ENCODE data around the gene SYNM.
A peak's percentile ranks its signal among the peaks of the same experiment; 100 is the strongest.
"Not testable (repeated sequence)": the region's sequence is repeated elsewhere in the genome, so short reads cannot be mapped to it uniquely, and the experiment has no call there.

Gene SYNM

DNA sequence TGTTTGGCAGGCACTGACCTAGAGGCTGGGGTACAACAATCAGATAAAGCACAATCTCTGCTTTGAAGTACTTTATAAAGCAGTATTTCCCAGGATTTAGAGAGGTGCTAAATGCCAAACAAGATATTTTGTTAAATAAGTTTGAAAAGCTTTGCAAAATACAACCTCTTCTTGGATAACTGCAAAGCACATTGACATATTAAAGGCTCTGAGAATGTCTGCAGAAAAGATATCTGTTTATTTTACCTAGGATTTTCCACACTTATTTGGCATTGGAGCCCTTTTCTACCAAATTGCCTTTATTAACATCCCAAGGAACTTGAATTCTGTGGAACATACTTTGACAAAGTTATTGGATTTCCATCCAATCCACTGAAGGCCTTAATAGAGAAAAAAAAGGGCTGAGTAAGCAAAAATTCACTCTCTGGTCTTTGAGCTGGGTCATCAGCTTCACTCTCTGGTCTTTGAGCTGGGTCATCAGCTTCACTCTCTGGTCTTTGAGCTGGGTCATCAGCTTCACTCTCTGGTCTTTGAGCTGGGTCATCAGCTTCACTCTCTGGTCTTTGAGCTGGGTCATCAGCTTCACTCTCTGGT is 29.7 kb upstream of the SYNM start:
- H3K27me3 Mint-ChIP-seq (ENCODE audit: low read depth) = peaks cover 21% of the 10 kb centered on the region
- H3K27ac Mint-ChIP-seq; H3K36me3 Mint-ChIP-seq (ENCODE audit: low read depth); H3K9me3 Mint-ChIP-seq; H3K4me1 Mint-ChIP-seq (ENCODE audit: low read depth); H3K4me3 Mint-ChIP-seq: not testable (repeated sequence)

DNA sequence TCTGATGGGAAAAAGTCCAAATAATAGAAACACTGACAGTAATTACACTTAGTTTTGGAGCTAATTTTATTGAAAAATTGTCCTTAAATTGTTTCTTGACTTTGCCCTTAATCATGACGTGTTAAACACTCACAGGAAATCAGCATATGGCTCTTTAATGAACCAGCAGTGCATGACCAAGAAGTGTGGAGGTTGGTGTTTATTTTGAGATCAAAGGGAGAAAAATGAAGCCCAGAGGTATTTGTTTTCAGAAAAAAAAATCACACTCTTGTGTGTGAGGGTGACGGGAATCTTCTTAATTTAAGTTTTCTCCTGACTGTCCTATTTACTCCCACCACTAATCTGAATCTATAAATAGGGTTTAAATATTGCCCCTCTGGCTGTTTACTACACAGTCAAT is 28.8 kb upstream of the SYNM start:
- Mint-ChIP-seq H3K4me1 (ENCODE audit: low read depth) (peaks cover 5% of the 10 kb centered on the region), H3K4me3 (no peak overlapping the region), H3K27ac (no peak overlapping the region), H3K36me3 (ENCODE audit: low read depth) (no peaks in the 10 kb centered on the region), H3K27me3 (ENCODE audit: low read depth) (peaks cover 25% of the 10 kb centered on the region), H3K9me3 (no peaks in the 10 kb centered on the region)

DNA sequence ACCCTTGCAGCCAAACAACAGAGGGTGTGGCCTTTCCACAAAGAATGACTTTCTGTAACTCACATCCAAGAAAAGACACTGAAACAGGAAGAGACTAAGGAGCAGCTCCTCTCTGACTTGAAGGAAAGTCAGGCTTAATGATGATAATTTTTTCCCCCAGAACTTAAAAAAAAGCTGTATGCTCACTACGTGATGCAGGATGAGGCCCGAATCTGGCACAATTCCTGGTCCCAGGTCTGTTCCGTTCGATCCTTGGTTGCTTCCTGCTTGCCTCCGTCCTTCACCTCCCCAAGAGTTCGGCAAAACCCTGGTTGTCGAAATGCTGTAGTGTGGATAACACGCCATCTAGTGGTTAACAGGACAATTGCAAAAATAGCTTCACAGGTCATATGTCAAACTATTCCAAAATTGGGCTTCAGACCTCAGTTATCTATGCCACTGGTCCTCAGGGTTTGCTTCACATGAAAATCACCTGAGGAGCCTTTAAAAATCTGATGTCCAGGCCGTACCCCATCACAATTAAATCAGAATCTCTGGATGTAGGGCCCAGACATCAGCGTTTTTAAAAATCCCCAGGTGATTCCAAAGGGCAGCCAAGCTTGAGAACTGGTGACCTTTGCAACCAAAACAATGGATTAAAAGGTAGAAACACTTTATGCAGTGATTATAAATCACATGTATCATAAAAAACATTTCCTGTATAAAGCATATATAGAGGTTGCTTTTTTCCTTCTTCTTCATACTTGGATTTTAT is 28.1 kb upstream of the SYNM start:
- peak overlapping the region; percentile 73 for H3K27ac Mint-ChIP-seq

GRCh38 chr15:99082798-99083197 is 22.1 kb upstream of the SYNM start:
- Mint-ChIP-seq H3K4me1 (ENCODE audit: low read depth) (no peaks in the 10 kb centered on the region), H3K36me3 (ENCODE audit: low read depth) (no peaks in the 10 kb centered on the region), H3K27ac (no peak overlapping the region), H3K27me3 (ENCODE audit: low read depth) (peaks cover 46% of the 10 kb centered on the region), H3K4me3 (no peak overlapping the region), H3K9me3 (no peaks in the 10 kb centered on the region)

More for the DNA sequence above, 28.1 kb upstream of the SYNM start:
- Mint-ChIP-seq H3K36me3 (ENCODE audit: low read depth) (no peaks in the 10 kb centered on the region), H3K4me3 (peak overlapping the region; percentile 88), H3K27me3 (ENCODE audit: low read depth) (peaks cover 30% of the 10 kb centered on the region), H3K4me1 (ENCODE audit: low read depth) (peaks cover 5% of the 10 kb centered on the region), H3K9me3 (no peaks in the 10 kb centered on the region)

DNA sequence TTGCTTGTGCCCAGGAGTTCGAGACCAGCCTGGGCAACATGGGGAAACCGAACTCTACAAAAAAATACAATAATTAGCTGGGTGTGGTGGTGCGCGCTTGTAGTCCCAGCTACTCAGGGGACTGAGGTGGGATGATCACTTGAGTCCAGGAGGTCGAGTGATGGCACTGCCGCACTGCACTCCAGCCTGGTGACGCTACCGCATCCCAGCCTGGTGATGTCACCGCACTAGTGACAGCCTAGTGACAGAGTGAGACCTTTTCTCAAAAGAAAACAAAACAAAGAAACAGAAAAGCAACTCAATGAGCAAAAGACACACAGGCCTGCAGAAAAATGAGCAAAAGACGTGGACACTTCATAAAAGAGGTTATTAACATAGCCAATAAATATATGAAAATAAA is 19.9 kb upstream of the SYNM start:
- H3K27ac Mint-ChIP-seq = no peak overlapping the region
- peaks cover 34% of the 10 kb centered on the region for H3K27me3 Mint-ChIP-seq (ENCODE audit: low read depth)
- H3K4me3 Mint-ChIP-seq = no peak overlapping the region
- no peaks in the 10 kb centered on the region for H3K36me3 Mint-ChIP-seq (ENCODE audit: low read depth)
- peaks cover 2% of the 10 kb centered on the region for H3K4me1 Mint-ChIP-seq (ENCODE audit: low read depth)
- no peaks in the 10 kb centered on the region for H3K9me3 Mint-ChIP-seq

- H3K27me3 Mint-ChIP-seq (ENCODE audit: low read depth) = peaks cover 38% of the 10 kb centered on the region
- H3K27ac Mint-ChIP-seq = no peak overlapping the region
- no peaks in the 10 kb centered on the region for H3K36me3 Mint-ChIP-seq (ENCODE audit: low read depth)
- H3K9me3 Mint-ChIP-seq = no peaks in the 10 kb centered on the region
- H3K4me1 Mint-ChIP-seq (ENCODE audit: low read depth) = peaks cover 6% of the 10 kb centered on the region
- H3K4me3 Mint-ChIP-seq = no peak overlapping the region
Measured at GRCh38 chr15:99085413-99086326, 19.2 kb upstream of the SYNM start.

GRCh38 chr15:99086327-99086667 is 18.6 kb upstream of the SYNM start:
- Mint-ChIP-seq H3K9me3 (no peaks in the 10 kb centered on the region), H3K4me1 (ENCODE audit: low read depth) (peaks cover 6% of the 10 kb centered on the region), H3K27me3 (ENCODE audit: low read depth) (peaks cover 32% of the 10 kb centered on the region), H3K4me3 (no peak overlapping the region), H3K36me3 (ENCODE audit: low read depth) (no peaks in the 10 kb centered on the region), H3K27ac (no peak overlapping the region)

GRCh38 chr15:99087405-99087943 is 17.4 kb upstream of the SYNM start:
- H3K36me3 Mint-ChIP-seq (ENCODE audit: low read depth) = no peaks in the 10 kb centered on the region
- no peaks in the 10 kb centered on the region for H3K9me3 Mint-ChIP-seq
- no peak overlapping the region for H3K4me3 Mint-ChIP-seq
- peaks cover 6% of the 10 kb centered on the region for H3K4me1 Mint-ChIP-seq (ENCODE audit: low read depth)
- H3K27me3 Mint-ChIP-seq (ENCODE audit: low read depth) = peaks cover 21% of the 10 kb centered on the region
- no peak overlapping the region for H3K27ac Mint-ChIP-seq

DNA sequence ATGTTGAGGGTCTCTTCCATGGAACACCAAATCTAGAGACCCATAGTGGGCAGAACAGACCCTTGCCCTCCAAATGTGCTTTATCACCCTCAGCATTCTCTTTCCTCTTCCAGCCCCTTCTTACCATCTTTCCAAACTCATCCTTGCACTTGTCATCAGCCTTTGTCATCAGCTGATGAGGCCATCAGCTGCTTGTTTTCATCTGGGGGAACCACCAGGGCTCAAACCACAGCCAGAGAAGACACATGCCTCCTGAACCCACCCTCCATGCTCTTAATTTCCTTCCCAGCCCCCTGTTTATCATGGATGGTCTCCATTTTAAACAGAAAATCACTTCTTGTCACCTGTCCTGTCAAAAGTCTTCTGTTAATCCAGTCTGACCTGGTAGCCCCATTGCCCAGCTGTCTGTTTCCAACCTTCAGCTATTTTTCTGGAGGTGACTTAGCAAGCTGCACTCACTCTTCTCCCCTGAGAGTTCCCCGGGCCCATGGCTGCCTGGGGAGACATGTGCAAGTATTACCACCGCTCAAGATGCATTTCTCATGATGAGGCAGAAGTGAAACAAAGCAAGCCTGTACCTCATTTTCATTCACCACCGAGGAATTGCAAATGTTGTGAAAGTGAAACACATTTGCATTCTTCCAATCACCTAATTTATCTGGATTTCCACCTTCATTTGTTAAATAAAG is 14.7 kb upstream of the SYNM start:
- H3K9me3 Mint-ChIP-seq = no peaks in the 10 kb centered on the region
- peaks cover 6% of the 10 kb centered on the region for H3K4me1 Mint-ChIP-seq (ENCODE audit: low read depth)
- peak overlapping the region; percentile 39 for H3K27ac Mint-ChIP-seq
- peaks cover 11% of the 10 kb centered on the region for H3K27me3 Mint-ChIP-seq (ENCODE audit: low read depth)
- H3K4me3 Mint-ChIP-seq = no peak overlapping the region
- H3K36me3 Mint-ChIP-seq (ENCODE audit: low read depth) = no peaks in the 10 kb centered on the region

- H3K4me1 Mint-ChIP-seq (ENCODE audit: low read depth) = peaks cover 6% of the 10 kb centered on the region
- H3K36me3 Mint-ChIP-seq (ENCODE audit: low read depth) = no peaks in the 10 kb centered on the region
- no peak overlapping the region for H3K27ac Mint-ChIP-seq
- H3K9me3 Mint-ChIP-seq = no peaks in the 10 kb centered on the region
- H3K27me3 Mint-ChIP-seq (ENCODE audit: low read depth) = peaks cover 7% of the 10 kb centered on the region
- no peak overlapping the region for H3K4me3 Mint-ChIP-seq
Measured at GRCh38 chr15:99090938-99091337, 13.9 kb upstream of the SYNM start.

GRCh38 chr15:99092554-99093172 is 12.2 kb upstream of the SYNM start:
- peaks cover 6% of the 10 kb centered on the region for H3K4me1 Mint-ChIP-seq (ENCODE audit: low read depth)
- no peaks in the 10 kb centered on the region for H3K36me3 Mint-ChIP-seq (ENCODE audit: low read depth)
- H3K27ac Mint-ChIP-seq = no peak overlapping the region
- H3K27me3 Mint-ChIP-seq (ENCODE audit: low read depth) = peaks cover 10% of the 10 kb centered on the region
- no peak overlapping the region for H3K4me3 Mint-ChIP-seq
- H3K9me3 Mint-ChIP-seq = no peaks in the 10 kb centered on the region

GRCh38 chr15:99095626-99096025 is 9.3 kb upstream of the SYNM start:
- no peak overlapping the region for H3K27ac Mint-ChIP-seq
- H3K9me3 Mint-ChIP-seq = no peaks in the 10 kb centered on the region
- peaks cover 1% of the 10 kb centered on the region for H3K4me1 Mint-ChIP-seq (ENCODE audit: low read depth)
- H3K27me3 Mint-ChIP-seq (ENCODE audit: low read depth) = peaks cover 22% of the 10 kb centered on the region
- no peaks in the 10 kb centered on the region for H3K36me3 Mint-ChIP-seq (ENCODE audit: low read depth)
- H3K4me3 Mint-ChIP-seq = no peak overlapping the region

- Mint-ChIP-seq H3K36me3 (ENCODE audit: low read depth) (no peaks in the 10 kb centered on the region), H3K27ac (no peak overlapping the region), H3K9me3 (no peaks in the 10 kb centered on the region), H3K27me3 (ENCODE audit: low read depth) (peaks cover 24% of the 10 kb centered on the region), H3K4me1 (ENCODE audit: low read depth) (peaks cover 2% of the 10 kb centered on the region), H3K4me3 (no peak overlapping the region)
Measured at GRCh38 chr15:99096173-99096893, 8.5 kb upstream of the SYNM start.

All from T-helper 1 cell treated with Interleukin-12 subunit alpha and Interleukin-12 subunit beta and Interleukin-4 antibody, amounts not matched to agents 30 μg/mL and 1 μg/mL, for 36 hours (primary cell).